Activated CD4-positive, alpha-beta T cell treated with anti-CD3 and anti-CD28 coated beads for 48 hours (primary cell): ENCODE results near the gene MEPCE.
"Not testable (repeated sequence)": the region's sequence is repeated elsewhere in the genome, so short reads cannot be mapped to it uniquely, and the experiment has no call there.

Source experiments
- DNase-seq: peaks from one replicate; pipeline ENCODE4 v3.0.0-alpha.2; 2020

MEPCE gene

GRCh38 chr7:100434297-100435144 lies 4.9 kb downstream of the MEPCE start:
- no peak for DNase-seq

GRCh38 chr7:100435401-100436304 lies 6.0 kb downstream of the MEPCE start:
- peak; percentile 61 for DNase-seq

- no peak for DNase-seq
Measured at GRCh38 chr7:100437150-100438100, 7.8 kb downstream of the MEPCE start.

GRCh38 chr7:100438172-100438571 lies 8.5 kb downstream of the MEPCE start:
- no peak for DNase-seq

- DNase-seq, result not testable (repeated sequence)
Measured at GRCh38 chr7:100438731-100439130, 9.1 kb downstream of the MEPCE start.

- DNase-seq, result not testable (repeated sequence)
Measured at GRCh38 chr7:100439244-100439643, 9.6 kb downstream of the MEPCE start.

- DNase-seq, result no peak
Measured at GRCh38 chr7:100441641-100442535, 12.3 kb downstream of the MEPCE start.

- no peak for DNase-seq
Measured at GRCh38 chr7:100443096-100443840, 13.6 kb downstream of the MEPCE start.

- DNase-seq, result peak; percentile 21
Measured at GRCh38 chr7:100444311-100445278, 15.0 kb downstream of the MEPCE start.

GRCh38 chr7:100446040-100446439 lies 16.4 kb downstream of the MEPCE start:
- DNase-seq, result no peak

- not testable (repeated sequence) for DNase-seq
Measured at GRCh38 chr7:100447363-100447762, 17.7 kb downstream of the MEPCE start.

GRCh38 chr7:100449190-100449795 lies 19.7 kb downstream of the MEPCE start:
- DNase-seq, result no peak

GRCh38 chr7:100452513-100452912 lies 22.9 kb downstream of the MEPCE start:
- DNase-seq, result no peak

GRCh38 chr7:100453854-100454253 lies 24.2 kb downstream of the MEPCE start:
- DNase-seq, result not testable (repeated sequence)

GRCh38 chr7:100455206-100455605 lies 25.6 kb downstream of the MEPCE start:
- DNase-seq, result no peak

- no peak for DNase-seq
Measured at GRCh38 chr7:100456562-100456961, 26.9 kb downstream of the MEPCE start.

- DNase-seq, result no peak
Measured at GRCh38 chr7:100457033-100457432, 27.4 kb downstream of the MEPCE start.

GRCh38 chr7:100464210-100464660 lies 34.6 kb downstream of the MEPCE start, which contains the start of gene SPACDR:
Gene SPACDR, minus strand, starts transcription at chr7:100464260. Its CDS starts 235 bp downstream, at chr7:100464025.
- DNase-seq, result no peak

GRCh38 chr7:100464791-100465190 lies 35.2 kb downstream of the MEPCE start:
- DNase-seq, result no peak
